Measurements from ENCODE around the gene SNX13.

Gene SNX13

GRCh38 chr7:17902599-17902998, 37.7 kb downstream of the SNX13 start:
- H3K27ac ChIP-seq: no peak overlapping the region
- H3K4me1 ChIP-seq: no peaks in the 10 kb centered on the region
- no peaks in the 10 kb centered on the region for H3K9me3 ChIP-seq (ENCODE audit: control insufficient read depth, low read length)
- H3K4me3 ChIP-seq (ENCODE audit: low read depth, low read length): no peak overlapping the region
- no peak overlapping the region for H2AFZ ChIP-seq
- H3K27me3 ChIP-seq (ENCODE audit: control insufficient read depth, insufficient read depth, low read length): no peaks in the 10 kb centered on the region
- H3K4me2 ChIP-seq (ENCODE audit: low read length): no peak overlapping the region
- no peak overlapping the region for H3K9ac ChIP-seq
- no peak for TF ChIP-seq CTCF (IDR thresholded peaks at IDR 0.05)
- H3K79me2 ChIP-seq: peaks cover 10% of the 10 kb centered on the region
- H3K36me3 ChIP-seq (ENCODE audit: control insufficient read depth, insufficient read depth, low read length): no peaks in the 10 kb centered on the region

GRCh38 chr7:17900464-17900863, 39.8 kb downstream of the SNX13 start:
- Histone ChIP-seq H3K4me1 (no peaks in the 10 kb centered on the region), H3K9ac (no peak overlapping the region), H3K36me3 (ENCODE audit: control insufficient read depth, insufficient read depth, low read length) (no peaks in the 10 kb centered on the region), H3K9me3 (ENCODE audit: control insufficient read depth, low read length) (no peaks in the 10 kb centered on the region), H3K79me2 (peaks cover 10% of the 10 kb centered on the region), H3K4me3 (ENCODE audit: low read depth, low read length) (no peak overlapping the region), H2AFZ (no peak overlapping the region), H3K4me2 (ENCODE audit: low read length) (no peak overlapping the region), H3K27me3 (ENCODE audit: control insufficient read depth, insufficient read depth, low read length) (no peaks in the 10 kb centered on the region), H3K27ac (no peak overlapping the region)
- TF ChIP-seq CTCF (IDR thresholded peaks at IDR 0.05): no peak

GRCh38 chr7:17898111-17898510, 42.2 kb downstream of the SNX13 start:
- H3K4me1 ChIP-seq: no peaks in the 10 kb centered on the region
- no peaks in the 10 kb centered on the region for H3K9me3 ChIP-seq (ENCODE audit: control insufficient read depth, low read length)
- no peak overlapping the region for H3K9ac ChIP-seq
- no peak overlapping the region for H3K4me2 ChIP-seq (ENCODE audit: low read length)
- no peaks in the 10 kb centered on the region for H3K27me3 ChIP-seq (ENCODE audit: control insufficient read depth, insufficient read depth, low read length)
- no peaks in the 10 kb centered on the region for H3K36me3 ChIP-seq (ENCODE audit: control insufficient read depth, insufficient read depth, low read length)
- peaks cover 4% of the 10 kb centered on the region for H3K79me2 ChIP-seq
- no peak overlapping the region for H2AFZ ChIP-seq
- no peak overlapping the region for H3K4me3 ChIP-seq (ENCODE audit: low read depth, low read length)
- TF ChIP-seq CTCF (IDR thresholded peaks at IDR 0.05): no peak
- no peak overlapping the region for H3K27ac ChIP-seq

- H3K4me3 ChIP-seq (ENCODE audit: low read depth, low read length): no peak overlapping the region
- no peaks in the 10 kb centered on the region for H3K36me3 ChIP-seq (ENCODE audit: control insufficient read depth, insufficient read depth, low read length)
- H3K79me2 ChIP-seq: no peaks in the 10 kb centered on the region
- H3K9ac ChIP-seq: no peak overlapping the region
- H2AFZ ChIP-seq: no peak overlapping the region
- no peak overlapping the region for H3K4me2 ChIP-seq (ENCODE audit: low read length)
- no peaks in the 10 kb centered on the region for H3K4me1 ChIP-seq
- H3K27me3 ChIP-seq (ENCODE audit: control insufficient read depth, insufficient read depth, low read length): no peaks in the 10 kb centered on the region
- no peaks in the 10 kb centered on the region for H3K9me3 ChIP-seq (ENCODE audit: control insufficient read depth, low read length)
- TF ChIP-seq CTCF (IDR thresholded peaks at IDR 0.05): no peak
- no peak overlapping the region for H3K27ac ChIP-seq
Measured at GRCh38 chr7:17887286-17887685, 53.0 kb downstream of the SNX13 start.

GRCh38 chr7:17882685-17883084, 57.6 kb downstream of the SNX13 start:
- Histone ChIP-seq H3K79me2 (no peaks in the 10 kb centered on the region), H3K27ac (no peak overlapping the region), H3K36me3 (ENCODE audit: control insufficient read depth, insufficient read depth, low read length) (no peaks in the 10 kb centered on the region), H2AFZ (no peak overlapping the region), H3K9me3 (ENCODE audit: control insufficient read depth, low read length) (no peaks in the 10 kb centered on the region), H3K4me1 (no peaks in the 10 kb centered on the region), H3K4me3 (ENCODE audit: low read depth, low read length) (no peak overlapping the region), H3K4me2 (ENCODE audit: low read length) (no peak overlapping the region), H3K9ac (no peak overlapping the region), H3K27me3 (ENCODE audit: control insufficient read depth, insufficient read depth, low read length) (no peaks in the 10 kb centered on the region)
- no peak for TF ChIP-seq CTCF (IDR thresholded peaks at IDR 0.05)

All from parathyroid adenoma (tissue), 2 donors.